K562 (cell line): ENCODE measurements around the gene SIX1. TPM values are rescaled to one million over a fixed set of nuclear protein-coding genes. Genes with fewer than 3 reads are reported as not detected.

ENCODE experiments used
- ATAC-seq: fragments of 200-7000 bp; cut with Tn5 transposase; 3 replicates; pipeline ENCODE4 v1.9.1; 2020; ENCODE audit warnings: moderate library complexity
- BruUV-seq: library from RNA; stranded (reverse); fragments of 400-500 nt; replicated peaks from 2 replicates; lab custom pipeline; 2021; lab: Mats Ljungman, UMichigan
- CTCF ChIA-PET: fragments of 300-600 bp; formaldehyde crosslinking; extraction: SDS; loops from one replicate; lab custom pipeline; 2021; ENCODE audit warnings: low intra/inter-chr PET ratio; lab: Yijun Ruan, JAX
- POLR2A ChIA-PET: fragments of 300-600, 350-650 bp; sonication (Branson Sonifier 250); formaldehyde crosslinking; extraction: SDS; loops from one replicate; lab custom pipeline; 2021; ENCODE audit warnings: antibody characterized with exemption, inconsistent platforms; lab: Yijun Ruan, JAX
- DNase-seq, 4 experiments: peaks; one replicate each; pipeline versions ENCODE4 v3.0.0 to v3.0.0-alpha.2; 2011 to 2018; ENCODE audit warnings: low spot score in 3 of 4, mixed read lengths in 3 of 4; ENCODE audit errors: extremely low read depth in 1 of 4
- FAIRE-seq: peaks from 2 replicates; lab custom pipeline; 2011; peaks lifted over from hg19 to GRCh38; lab: Jason Lieb, UNC
- H2AFZ ChIP-seq: 2 replicates; pipeline ENCODE4 v1.6.0; 2011; ENCODE audit warnings: low read depth, low read length, control low read depth, inconsistent platforms
- H3K27ac ChIP-seq: fragments of 200-600 bp; 3 replicates; pipeline ENCODE4 v1.8.0; 2011; ENCODE audit warnings: low read depth, mild to moderate bottlenecking, control low read depth, inconsistent platforms, low read length, moderate library complexity, mixed read lengths; ENCODE audit errors: extremely low read depth
- H3K27me3 ChIP-seq, 2 experiments: fragments of 300-600 bp in 1 of 2; 2 replicates in 1 of 2; 3 replicates in 1 of 2; pipeline versions ENCODE4 v1.6.0 to v1.8.0; 2011; ENCODE audit warnings: inconsistent platforms in 2 of 2, low read length in 2 of 2, mild to moderate bottlenecking in 1 of 2, mixed read lengths in 1 of 2, moderate library complexity in 1 of 2; ENCODE audit not compliant: control insufficient read depth in 2 of 2, insufficient read depth in 2 of 2
- H3K36me3 ChIP-seq: fragments of 300-600 bp; 3 replicates; pipeline ENCODE4 v1.8.0; 2011; ENCODE audit warnings: mild to moderate bottlenecking, low read length, inconsistent platforms; ENCODE audit not compliant: control insufficient read depth, insufficient read depth
- H3K4me1 ChIP-seq, 2 experiments: fragments of 200-600 bp in 1 of 2; replicated peaks in 1 of 2; 2 replicates in 1 of 2; 3 replicates in 1 of 2; pipeline versions ENCODE4 v1.5.1 to v1.8.0; 2011; ENCODE audit warnings: inconsistent platforms in 2 of 2, low read length in 2 of 2, mild to moderate bottlenecking in 1 of 2, mixed read lengths in 1 of 2, moderate library complexity in 1 of 2; ENCODE audit not compliant: control insufficient read depth in 2 of 2, insufficient read depth in 2 of 2
- H3K4me2 ChIP-seq: 2 replicates; pipeline ENCODE4 v1.6.1; 2011; ENCODE audit warnings: low read length, control low read depth, inconsistent platforms, mixed read lengths; ENCODE audit not compliant: insufficient read depth
- H3K4me3 ChIP-seq: fragments of 200-600 bp; sonication (generic), shearing (Covaris generic); 2 replicates; pipeline ENCODE4 v1.5.1; 2016; ENCODE audit warnings: control low read depth, inconsistent platforms
- H3K79me2 ChIP-seq: fragments of 200-600 bp; 3 replicates; pipeline ENCODE4 v1.8.0; 2011; ENCODE audit warnings: low read length, inconsistent platforms; ENCODE audit not compliant: control insufficient read depth, insufficient read depth
- H3K9ac ChIP-seq, 2 experiments: 2 replicates each; pipeline versions ENCODE4 v1.6.0 to v1.6.1; 2011; ENCODE audit warnings: low read depth in 2 of 2, low read length in 2 of 2, control low read depth in 1 of 2, inconsistent platforms in 1 of 2, mild to moderate bottlenecking in 1 of 2, mixed read lengths in 1 of 2; ENCODE audit not compliant: insufficient read depth in 1 of 2
- H3K9me1 ChIP-seq: one replicate; pipeline ENCODE4 v1.6.0; 2011; ENCODE audit warnings: inconsistent platforms, mild to moderate bottlenecking, low read length, moderate library complexity; ENCODE audit not compliant: control insufficient read depth, insufficient read depth
- H3K9me3 ChIP-seq: replicated peaks from 2 replicates; pipeline ENCODE4 v1.5.1; 2011; ENCODE audit warnings: low read depth, low read length, inconsistent platforms; ENCODE audit not compliant: control insufficient read depth, insufficient read depth
- H4K20me1 ChIP-seq: replicated peaks from 2 replicates; pipeline ENCODE4 v1.6.1; 2011; ENCODE audit warnings: low read length, inconsistent platforms, mixed read lengths; ENCODE audit not compliant: control insufficient read depth, insufficient read depth
- HDAC8 ChIP-seq: fragments of 450-650 bp; IDR thresholded peaks from 2 replicates; pipeline ENCODE4 v1.6.1; 2016; ENCODE audit warnings: mild to moderate bottlenecking, missing genetic modification characterization, moderate library complexity, missing compliant biosample characterization
- PHB ChIP-seq: fragments of 250-450 bp; sonication (Bioruptor Pico); IDR thresholded peaks from 2 replicates; pipeline ENCODE4 v1.5.0; 2021
- SPI1 ChIP-seq: IDR thresholded peaks from 2 replicates; pipeline ENCODE4 v1.6.1; 2011; ENCODE audit warnings: low read depth, low read length, control low read depth, borderline replicate concordance
- WGBS: fragments of 100-300 bp; shearing (Covaris generic); methylation state at CpG from one replicate; pipeline ENCODE4 v1.1.6; 2016; ENCODE audit warnings: low coverage, mixed read lengths; ENCODE audit not compliant: insufficient coverage; ENCODE audit errors: missing lambda C conversion rate; 5-methylcytosine and 5-hydroxymethylcytosine counted together
- in situ Hi-C: fragments of 300-500 bp; cut with MboI; formaldehyde crosslinking; loops from 4 replicates; pipeline ENCODE4 v1.15.0; 2018; ENCODE audit warnings: inconsistent platforms, mixed read lengths
- intact Hi-C: fragments of 100-400 bp; cut with micrococcal nuclease; formaldehyde crosslinking; loops from 2 replicates; pipeline ENCODE4 v1.14.2; 2022
- polyA plus RNA-seq, 8 experiments: library from polyadenylated mRNA; depleted of rRNA in 4 of 8; stranded (reverse) in 5 of 8; unstranded in 3 of 8; fragments of >200 nt; fragmentation: Nextera tagmentation in 2 of 8; fragmentation: Illumina TruSeq in 1 of 8; extraction: Ambion mirVana in 2 of 8; extraction: Trizol in 1 of 8; gene quantifications; 2 replicates each; pipeline versions ENCODE4 v1.2.1 to v1.2.3, GENCODE V29; 2011 to 2014; ENCODE audit warnings: inconsistent platforms in 1 of 8, missing spikeins in 1 of 8
- total RNA-seq, 7 experiments: library from RNA; depleted of rRNA in 6 of 7; stranded (reverse); fragments of >200 nt in 6 of 7; fragmentation: Illumina TruSeq in 2 of 7; extraction: Trizol in 2 of 7; gene quantifications; 2 replicates each; pipeline versions ENCODE4 v1.2.1 to v1.2.3, GENCODE V29; 2011 to 2021; ENCODE audit warnings: low replicate concordance in 1 of 7
- TF ChIP-seq, protein P1 (sequence below): fragments of 450-650 bp; IDR thresholded peaks from 2 replicates; pipeline ENCODE4 v1.6.1; 2016; ENCODE audit warnings: mild to moderate bottlenecking

SIX1 gene
- total and polyA plus RNA-seq, 9 of the 15 experiments (the other 6 are each of a cell fraction or from before 2014, with no cell fraction given), result 0.27 to 0.80 (median 0.45) TPM

DNA sequence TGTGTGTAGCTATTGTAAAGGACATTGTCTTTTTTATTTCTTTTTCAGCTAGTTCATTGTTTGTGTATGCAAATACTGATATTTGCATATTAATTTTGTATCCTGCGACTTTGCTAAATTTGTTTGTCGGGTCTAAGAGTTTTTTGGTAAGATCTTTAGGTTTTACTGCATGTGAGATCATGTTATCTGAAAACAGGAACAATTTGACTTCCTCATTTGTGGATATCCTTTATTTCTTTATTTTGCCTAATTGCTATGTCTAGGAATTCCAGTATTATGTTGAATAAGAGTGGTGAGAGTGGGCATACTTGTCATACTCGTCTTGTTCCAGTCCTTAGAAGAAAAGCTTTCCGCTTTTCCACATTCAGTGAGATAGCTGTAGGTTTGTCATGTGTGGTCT, 46.0 kb upstream of the SIX1 start:
- no peak overlapping the region for H3K4me2 ChIP-seq
- H3K9me1 ChIP-seq, result no peaks in the 10 kb centered on the region
- in situ Hi-C loops, result no loop called here
- 11% methylated on average over 4 of the region's 4 CpGs for WGBS
- CTCF ChIA-PET, result no interaction called here
- no peak overlapping the region for H3K27ac ChIP-seq
- no peak for FAIRE-seq
- TF ChIP-seq HDAC8 (tag), result no peak
- TF ChIP-seq, protein P1, sequence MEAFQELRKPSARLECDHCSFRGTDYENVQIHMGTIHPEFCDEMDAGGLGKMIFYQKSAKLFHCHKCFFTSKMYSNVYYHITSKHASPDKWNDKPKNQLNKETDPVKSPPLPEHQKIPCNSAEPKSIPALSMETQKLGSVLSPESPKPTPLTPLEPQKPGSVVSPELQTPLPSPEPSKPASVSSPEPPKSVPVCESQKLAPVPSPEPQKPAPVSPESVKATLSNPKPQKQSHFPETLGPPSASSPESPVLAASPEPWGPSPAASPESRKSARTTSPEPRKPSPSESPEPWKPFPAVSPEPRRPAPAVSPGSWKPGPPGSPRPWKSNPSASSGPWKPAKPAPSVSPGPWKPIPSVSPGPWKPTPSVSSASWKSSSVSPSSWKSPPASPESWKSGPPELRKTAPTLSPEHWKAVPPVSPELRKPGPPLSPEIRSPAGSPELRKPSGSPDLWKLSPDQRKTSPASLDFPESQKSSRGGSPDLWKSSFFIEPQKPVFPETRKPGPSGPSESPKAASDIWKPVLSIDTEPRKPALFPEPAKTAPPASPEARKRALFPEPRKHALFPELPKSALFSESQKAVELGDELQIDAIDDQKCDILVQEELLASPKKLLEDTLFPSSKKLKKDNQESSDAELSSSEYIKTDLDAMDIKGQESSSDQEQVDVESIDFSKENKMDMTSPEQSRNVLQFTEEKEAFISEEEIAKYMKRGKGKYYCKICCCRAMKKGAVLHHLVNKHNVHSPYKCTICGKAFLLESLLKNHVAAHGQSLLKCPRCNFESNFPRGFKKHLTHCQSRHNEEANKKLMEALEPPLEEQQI, result no peak
- TF ChIP-seq PHB (CRISPR knock-in tag), result no peak
- 0 out of 2 replicates have a peak, but pooled peaks have one; percentile 23 for TF ChIP-seq SPI1
- H4K20me1 ChIP-seq, result no peaks in the 10 kb centered on the region
- no peaks in the 10 kb centered on the region for H3K4me1 ChIP-seq
- no peaks in the 10 kb centered on the region for H3K27me3 ChIP-seq
- H3K4me3 ChIP-seq, result no peak overlapping the region
- ATAC-seq, result no peak
- DNase-seq, result no peak
- POLR2A ChIA-PET, result no interaction called here
- H3K36me3 ChIP-seq, result no peaks in the 10 kb centered on the region
- H3K9ac ChIP-seq, result no peak overlapping the region
- intact Hi-C loops, result no loop called here
- no peak overlapping the region for H2AFZ ChIP-seq
- no TSS peak for BruUV-seq
- H3K79me2 ChIP-seq, result no peaks in the 10 kb centered on the region
- H3K9me3 ChIP-seq, result no peaks in the 10 kb centered on the region
